ENCODE results near the gene ZBP1.
A peak's percentile ranks its signal among the peaks of the same experiment; 100 is the strongest.

ZBP1 gene

DNA sequence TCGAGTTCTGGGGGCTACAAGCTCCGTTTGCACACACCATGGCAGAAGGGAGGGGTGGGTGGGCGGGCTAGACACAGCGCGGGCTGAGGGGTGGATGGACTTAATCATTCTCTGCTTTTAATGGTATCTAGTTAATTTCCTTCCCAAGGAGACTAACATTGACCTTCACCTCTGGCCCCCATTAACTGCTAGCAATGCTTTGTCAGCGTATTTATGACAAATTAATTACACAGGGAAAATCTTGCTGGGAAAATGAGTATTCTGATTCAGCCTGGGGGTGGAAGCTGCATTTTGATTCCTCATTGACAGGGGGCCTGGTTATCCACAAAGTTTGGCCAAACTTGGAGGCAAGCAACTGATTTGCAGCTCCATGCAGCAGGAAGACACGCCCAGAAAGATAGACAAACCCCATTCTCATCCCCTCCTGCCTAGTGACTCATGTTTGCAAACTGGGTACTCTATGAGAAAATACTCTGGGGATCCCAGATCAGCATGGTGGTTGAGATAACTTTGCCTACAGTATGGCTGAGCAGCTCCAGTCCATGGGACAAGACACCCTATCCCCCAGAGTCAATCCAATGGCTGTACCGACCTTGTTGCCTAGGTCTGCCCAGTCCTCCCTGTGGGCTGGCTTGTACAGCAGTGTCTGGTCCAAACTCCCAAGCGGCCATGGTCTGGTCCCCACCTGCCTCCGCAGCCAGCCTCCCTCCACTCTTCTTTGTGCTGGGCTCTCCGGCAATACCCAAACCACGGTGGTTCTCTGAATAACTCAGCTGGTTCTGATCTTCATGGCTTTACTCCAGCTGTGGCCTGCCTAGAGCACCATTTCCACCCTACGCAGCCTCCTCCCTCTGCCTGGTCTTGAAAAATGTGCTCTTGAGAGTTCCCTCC is 19.7 kb downstream of the ZBP1 start:
- Histone ChIP-seq H3K4me2 (no peak overlapping the region), H3K27ac (no peak overlapping the region), H3K4me3 (no peak overlapping the region), H3K36me3 (no peaks in the 10 kb centered on the region), H3K9ac (no peak overlapping the region), H3K27me3 (no peaks in the 10 kb centered on the region), H4K20me1 (peaks cover 0 to 3% (median 0%) of the 10 kb centered on the region in 11 experiments; a peak in 1 of 22 replicates), H3K4me1 (peaks cover 0 to 8% (median 4%) of the 10 kb centered on the region in 10 experiments; a peak in 8 of 20 replicates), H3K9me3 (replicated peaks in 1 of 11) (no peaks in the 10 kb centered on the region)
- no peak for TF ChIP-seq Cebpa-rat (IDR thresholded peaks at IDR 0.05)

DNA sequence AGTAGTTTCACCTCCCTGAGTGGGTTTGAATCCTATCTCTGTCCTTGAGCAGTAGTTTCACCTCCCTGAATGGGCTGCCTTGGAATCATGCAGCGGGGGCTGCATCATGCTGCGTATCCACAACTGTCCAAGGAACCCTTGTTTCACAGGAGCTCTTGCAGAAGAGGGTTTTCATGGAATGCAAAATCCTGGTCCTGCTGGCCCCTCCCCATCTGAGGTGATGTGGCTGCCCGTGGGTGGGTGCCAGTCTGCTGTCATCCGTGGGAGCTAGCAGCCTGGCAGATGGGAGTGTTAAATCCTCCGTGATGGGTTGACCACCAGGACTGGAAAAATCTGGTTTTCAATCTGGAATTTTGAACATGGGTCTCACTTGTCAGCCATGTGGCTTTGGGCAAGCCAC is 21.7 kb downstream of the ZBP1 start:
- H3K9ac ChIP-seq: no peak overlapping the region
- H4K20me1 ChIP-seq: peaks cover 0 to 6% (median 0%) of the 10 kb centered on the region in 11 experiments; a peak in 2 of 22 replicates
- H3K4me2 ChIP-seq: no peak overlapping the region
- H3K9me3 ChIP-seq (replicated peaks in 1 of 11): no peaks in the 10 kb centered on the region
- no peak overlapping the region for H3K4me3 ChIP-seq
- H3K4me1 ChIP-seq: peaks cover 3 to 15% (median 10%) of the 10 kb centered on the region in 10 experiments; a peak in 16 of 20 replicates
- H3K27ac ChIP-seq: no peak overlapping the region
- no peaks in the 10 kb centered on the region for H3K27me3 ChIP-seq
- H3K36me3 ChIP-seq: no peaks in the 10 kb centered on the region
- TF ChIP-seq Cebpa-rat (IDR thresholded peaks at IDR 0.05): no peak

DNA sequence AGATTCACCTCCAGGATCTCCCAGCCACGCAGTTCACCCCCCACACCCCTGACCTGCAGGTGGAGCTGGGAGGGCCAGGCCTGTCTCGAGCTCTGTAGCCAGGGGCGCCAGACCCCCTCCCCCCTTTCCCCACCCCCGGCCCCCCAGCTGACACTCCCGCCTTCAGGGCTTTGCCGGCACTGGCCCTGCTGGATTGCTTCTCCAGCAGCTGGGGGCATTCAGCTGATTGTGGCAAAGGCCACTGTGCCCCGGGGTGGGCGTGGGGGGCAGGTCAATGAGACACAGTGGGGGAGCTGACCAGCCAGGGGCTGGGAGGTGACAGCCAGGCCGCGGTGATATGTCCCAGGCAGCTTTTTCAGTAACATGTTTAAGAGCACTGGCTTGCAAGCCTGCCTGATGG is 22.2 kb downstream of the ZBP1 start:
- no peaks in the 10 kb centered on the region for H3K27me3 ChIP-seq
- no peak overlapping the region for H3K9ac ChIP-seq
- H3K4me1 ChIP-seq: peaks cover 5 to 19% (median 14%) of the 10 kb centered on the region in 10 experiments; a peak in 16 of 20 replicates
- no peak for TF ChIP-seq Cebpa-rat (IDR thresholded peaks at IDR 0.05)
- no peak overlapping the region for H3K4me3 ChIP-seq
- no peak overlapping the region for H3K4me2 ChIP-seq
- no peaks in the 10 kb centered on the region for H3K36me3 ChIP-seq
- peaks cover 0 to 8% (median 0%) of the 10 kb centered on the region in 11 experiments; a peak in 2 of 22 replicates for H4K20me1 ChIP-seq
- no peaks in the 10 kb centered on the region for H3K9me3 ChIP-seq (replicated peaks in 1 of 11)
- H3K27ac ChIP-seq: no peak overlapping the region

DNA sequence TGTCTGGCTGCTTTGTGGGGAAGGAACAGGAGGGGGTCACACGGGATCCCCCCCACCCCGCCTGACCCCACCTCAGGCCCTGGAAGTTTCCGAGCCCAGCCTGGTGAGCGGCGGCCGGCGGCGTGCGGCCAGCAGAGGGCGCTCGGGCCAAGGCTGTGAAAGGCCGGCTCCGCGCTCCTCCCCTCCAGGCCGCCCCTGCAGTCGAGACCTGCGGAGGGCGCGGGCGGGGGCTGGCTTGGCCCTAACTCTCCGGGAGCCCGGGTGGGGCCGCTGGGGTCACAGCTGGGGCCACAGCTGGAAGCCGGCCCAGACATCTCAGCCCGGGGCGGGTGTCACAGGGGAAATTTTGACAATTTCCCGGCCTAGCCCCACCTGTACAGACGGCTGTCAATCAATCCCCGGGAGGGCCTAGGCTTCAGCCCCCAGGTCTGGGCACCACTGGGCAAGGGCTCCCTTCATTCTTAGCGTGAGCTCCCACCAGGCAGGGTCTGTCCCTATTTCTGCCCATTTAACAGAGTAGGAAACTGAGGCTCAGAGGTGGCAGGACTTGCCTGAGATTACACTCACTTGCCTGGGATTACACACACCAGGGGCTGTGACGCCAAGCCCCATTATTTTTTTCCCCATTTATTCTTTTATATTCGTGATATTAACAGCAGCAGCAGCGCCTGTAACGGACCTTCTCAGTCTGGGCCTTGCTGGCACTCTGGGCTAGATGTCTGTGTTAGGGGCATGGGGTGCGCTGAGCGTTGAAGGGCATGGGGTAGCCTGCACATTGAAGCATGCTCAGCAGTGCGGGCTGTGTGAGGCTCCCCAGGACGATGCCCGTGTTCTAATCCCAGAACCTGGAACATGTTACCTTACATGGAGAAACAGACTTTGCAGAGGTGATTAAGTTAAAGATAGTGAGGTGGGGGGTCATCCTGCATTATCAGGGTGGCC is 23.0 kb downstream of the ZBP1 start:
- Histone ChIP-seq H3K4me3 (peak overlapping the region in 4 of 10 experiments; percentile 27 to 51 (median 35); a peak in 4 of 20 replicates), H3K36me3 (no peaks in the 10 kb centered on the region), H3K27me3 (no peaks in the 10 kb centered on the region), H3K4me1 (peaks cover 5 to 27% (median 22%) of the 10 kb centered on the region in 10 experiments; a peak in 17 of 20 replicates), H3K4me2 (peak overlapping the region; percentile 53 to 93 (median 79)), H3K9ac (peak overlapping the region in 6 of 11 experiments; percentile 40 to 63 (median 53); a peak in 10 of 22 replicates), H3K27ac (no peak overlapping the region), H3K9me3 (replicated peaks in 1 of 11) (no peaks in the 10 kb centered on the region), H4K20me1 (peaks cover 0 to 16% (median 0%) of the 10 kb centered on the region in 11 experiments; a peak in 3 of 22 replicates)
- TF ChIP-seq Cebpa-rat (IDR thresholded peaks at IDR 0.05): no peak

DNA sequence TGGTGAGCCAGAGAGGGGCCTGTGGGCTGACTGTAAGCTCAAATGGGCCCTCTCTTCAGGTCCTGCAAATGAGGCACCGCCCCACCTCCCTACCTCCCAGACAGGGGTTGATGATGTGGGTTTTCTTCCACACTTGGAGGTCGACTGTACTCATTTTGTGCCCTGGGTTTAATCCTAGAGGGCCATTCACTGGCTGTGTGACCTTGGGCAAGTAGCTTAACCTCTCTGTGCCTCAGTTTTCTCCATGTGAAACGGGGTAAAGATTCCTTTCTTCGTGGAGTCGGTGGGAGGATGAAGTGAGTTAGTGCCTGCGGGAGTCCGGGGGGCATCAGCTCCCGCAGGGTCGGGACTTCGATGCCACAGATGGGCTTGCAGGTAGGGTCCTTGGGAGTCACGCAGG is 23.9 kb downstream of the ZBP1 start:
- H3K4me3 ChIP-seq: no peak overlapping the region
- H3K9ac ChIP-seq: no peak overlapping the region
- peaks cover 0 to 18% (median 0%) of the 10 kb centered on the region in 11 experiments; a peak in 3 of 22 replicates for H4K20me1 ChIP-seq
- no peaks in the 10 kb centered on the region for H3K36me3 ChIP-seq
- H3K27ac ChIP-seq: no peak overlapping the region
- peak overlapping the region in 5 of 11 experiments; percentile 62 to 93 (median 79); a peak in 6 of 22 replicates for H3K4me2 ChIP-seq
- TF ChIP-seq Cebpa-rat (IDR thresholded peaks at IDR 0.05): no peak
- H3K4me1 ChIP-seq: peaks cover 5 to 36% (median 31%) of the 10 kb centered on the region in 10 experiments; a peak in 17 of 20 replicates
- no peaks in the 10 kb centered on the region for H3K27me3 ChIP-seq
- H3K9me3 ChIP-seq (replicated peaks in 1 of 11): no peaks in the 10 kb centered on the region

DNA sequence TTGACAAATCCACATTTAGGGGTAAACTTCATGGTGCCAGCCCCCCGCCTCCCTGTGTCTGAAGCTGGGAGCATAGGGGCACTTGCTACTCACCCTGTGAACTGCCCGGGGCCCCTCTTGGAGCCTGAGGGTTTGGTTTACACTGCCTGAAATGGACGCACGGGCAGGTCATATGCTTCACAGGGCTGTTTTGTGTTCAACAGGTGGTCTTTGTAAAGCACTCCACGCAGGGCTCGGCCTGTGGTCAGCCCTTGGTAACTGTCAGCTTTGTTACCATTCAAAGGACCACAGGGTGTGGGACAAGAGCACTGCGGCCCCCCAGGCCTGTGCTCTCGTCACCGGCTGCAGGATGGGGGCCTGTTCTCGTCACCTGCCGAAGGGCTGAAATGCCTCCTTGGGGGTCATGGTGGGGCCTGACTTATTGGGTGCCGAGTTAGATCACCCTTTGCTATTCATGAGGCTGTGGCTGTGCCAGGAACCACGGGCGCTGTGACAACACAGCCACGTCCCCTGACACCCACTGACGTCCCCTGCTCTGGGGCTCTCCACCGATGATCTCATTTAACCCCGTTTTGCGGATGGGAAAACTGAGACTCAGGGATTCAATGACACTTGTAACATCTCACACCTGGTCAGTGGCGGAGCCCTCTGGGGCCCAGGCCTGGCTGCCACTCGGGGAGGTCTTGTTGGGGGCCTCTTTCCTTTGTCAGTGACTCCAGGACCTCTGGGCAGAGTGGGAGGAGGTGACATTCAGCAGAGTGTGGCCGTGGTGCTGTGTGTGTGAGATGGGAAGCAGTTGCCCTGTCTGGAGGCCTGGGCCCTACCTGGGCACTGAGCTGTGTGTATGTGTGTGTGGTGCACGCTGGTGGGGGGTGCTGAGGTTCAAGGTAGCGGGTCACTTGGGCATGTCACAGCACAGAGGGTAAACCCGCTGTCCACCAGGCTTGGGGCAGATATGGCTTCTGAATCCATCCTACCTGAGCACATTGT is 24.9 kb downstream of the ZBP1 start:
- H3K27ac ChIP-seq: no peak overlapping the region
- H3K4me1 ChIP-seq: peaks cover 5 to 39% (median 34%) of the 10 kb centered on the region in 10 experiments; a peak in 17 of 20 replicates
- H3K4me3 ChIP-seq: no peak overlapping the region
- H3K9ac ChIP-seq: no peak overlapping the region
- H4K20me1 ChIP-seq: peaks cover 0 to 22% (median 0%) of the 10 kb centered on the region in 11 experiments; a peak in 3 of 22 replicates
- H3K36me3 ChIP-seq: no peaks in the 10 kb centered on the region
- TF ChIP-seq Cebpa-rat (IDR thresholded peaks at IDR 0.05): no peak
- H3K27me3 ChIP-seq: no peaks in the 10 kb centered on the region
- H3K9me3 ChIP-seq (replicated peaks in 1 of 11): no peaks in the 10 kb centered on the region
- no peak overlapping the region for H3K4me2 ChIP-seq

DNA sequence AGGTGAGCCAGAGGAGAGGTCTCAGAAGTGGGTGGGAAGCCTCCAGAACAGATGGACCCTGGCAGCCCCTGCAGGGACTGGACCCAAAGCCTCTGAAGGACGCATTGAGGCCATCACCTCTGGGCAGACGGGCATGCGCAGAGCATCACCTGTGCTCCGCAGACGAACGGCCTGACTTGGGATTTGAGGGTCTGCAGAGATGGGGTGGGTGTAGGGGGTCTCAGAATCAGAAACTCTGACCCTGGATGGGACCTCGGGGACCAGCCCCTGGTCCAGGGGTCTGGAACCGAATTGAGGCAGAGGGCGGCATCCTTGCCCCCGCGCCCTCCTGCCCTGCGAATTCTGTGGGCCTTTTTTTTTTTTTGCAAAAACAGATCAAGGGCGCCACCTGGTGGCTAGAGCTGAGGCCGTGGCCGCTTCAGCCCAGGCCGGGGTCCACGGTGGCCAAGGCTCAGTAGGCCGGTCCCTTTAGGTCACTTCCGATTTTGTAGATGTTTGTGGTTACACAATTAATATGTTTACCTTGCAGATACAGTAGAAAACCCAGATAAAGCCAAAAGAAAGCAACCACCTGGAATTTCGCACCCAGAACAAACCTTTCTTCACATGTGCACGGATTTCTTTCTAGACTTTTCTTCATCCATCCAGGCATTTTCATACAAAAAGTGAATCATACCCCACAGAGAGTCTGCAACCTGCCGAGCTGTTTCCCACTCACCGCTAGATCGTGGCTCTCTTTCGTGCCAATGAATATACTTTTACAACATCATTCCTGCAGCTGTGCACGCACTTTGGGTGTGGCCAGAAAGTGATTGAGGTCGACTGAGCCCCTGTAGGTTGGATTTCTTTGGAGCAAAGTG is 25.9 kb downstream of the ZBP1 start:
- H3K4me1 ChIP-seq: peaks cover 5 to 39% (median 34%) of the 10 kb centered on the region in 10 experiments; a peak in 17 of 20 replicates
- H3K27ac ChIP-seq: no peak overlapping the region
- H3K9ac ChIP-seq: no peak overlapping the region
- TF ChIP-seq Cebpa-rat (IDR thresholded peaks at IDR 0.05): no peak
- H3K9me3 ChIP-seq (replicated peaks in 1 of 11): no peaks in the 10 kb centered on the region
- H3K4me3 ChIP-seq: no peak overlapping the region
- H3K27me3 ChIP-seq: no peaks in the 10 kb centered on the region
- no peaks in the 10 kb centered on the region for H3K36me3 ChIP-seq
- H4K20me1 ChIP-seq: peaks cover 0 to 22% (median 0%) of the 10 kb centered on the region in 11 experiments; a peak in 4 of 22 replicates
- H3K4me2 ChIP-seq: peak overlapping the region in 6 of 11 experiments; percentile 9 to 54 (median 30); a peak in 7 of 22 replicates

Measured in BLaER1 treated with 17β-estradiol and CSF1 and Interleukin-3, amounts not matched to agents 10 nM and 100 nM (cell line).